HG03196 (cell line): ENCODE results near the gene DRD1.
"Not testable (repeated sequence)": the region's sequence is repeated elsewhere in the genome, so short reads cannot be mapped to it uniquely, and the experiment has no call there.

ENCODE experiments used
- ATAC-seq: cut with Tn5 transposase; IDR thresholded peaks from one replicate; pipeline ENCODE4 v1.9.1; 2021; ENCODE audit not compliant: unreplicated experiment

DRD1 gene

DNA sequence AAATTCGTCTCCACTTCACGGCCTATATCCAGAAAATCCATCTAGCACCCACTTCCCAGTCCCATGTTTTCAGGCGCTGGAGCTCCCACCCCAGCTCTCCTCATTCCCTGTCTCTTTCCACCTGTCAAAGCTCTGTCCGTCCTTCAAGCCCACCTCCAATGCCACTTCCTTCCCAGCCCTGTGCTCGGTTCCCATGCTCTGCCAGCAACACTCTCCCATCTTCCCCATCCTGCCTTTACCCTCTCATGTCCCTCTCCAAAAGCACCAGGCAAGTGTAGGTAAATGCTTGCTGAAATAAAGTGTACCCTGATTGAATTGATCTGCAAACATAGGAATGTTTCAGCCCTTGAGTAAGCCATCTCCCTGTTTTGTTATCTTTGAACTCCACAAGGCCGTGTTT, 9.2 kb downstream of the DRD1 start:
- no peak for ATAC-seq

DNA sequence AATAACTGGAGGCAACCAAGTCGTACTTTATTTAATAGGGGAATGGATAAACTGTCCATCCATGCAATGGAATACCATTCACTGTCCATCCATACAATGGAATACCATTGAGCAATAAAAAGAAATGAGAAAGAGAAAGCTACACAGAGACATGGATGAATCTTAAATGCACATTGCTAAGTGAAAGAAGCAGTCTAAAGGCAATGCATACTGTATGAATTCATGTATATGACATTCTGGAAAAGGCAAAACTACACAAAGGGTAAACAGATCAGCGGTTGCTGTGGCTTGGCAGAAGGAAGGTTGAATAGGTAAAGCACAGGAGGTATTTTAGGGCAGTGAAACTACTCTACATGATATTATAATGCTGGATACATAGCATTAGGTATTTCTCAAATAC, 16.2 kb downstream of the DRD1 start:
- no peak for ATAC-seq

DNA sequence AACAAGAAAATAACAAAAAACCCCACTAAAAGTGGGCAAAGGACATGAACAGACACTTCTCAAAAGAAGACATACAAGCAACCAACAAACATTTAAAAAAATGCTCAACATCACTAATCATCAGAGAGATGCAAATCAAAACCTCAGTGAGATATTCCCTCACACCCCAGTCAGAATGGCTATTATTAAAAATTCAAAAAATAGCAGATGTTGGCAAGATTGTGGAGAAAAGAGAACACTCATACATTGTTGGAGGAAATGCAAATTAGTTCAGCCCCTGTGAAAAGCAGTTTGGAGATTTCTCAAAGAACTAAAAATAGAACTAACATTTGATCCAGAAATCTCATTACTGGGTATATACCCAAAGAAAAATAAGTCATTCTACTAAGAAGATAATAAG, 19.4 kb downstream of the DRD1 start:
- ATAC-seq, result not testable (repeated sequence)

DNA sequence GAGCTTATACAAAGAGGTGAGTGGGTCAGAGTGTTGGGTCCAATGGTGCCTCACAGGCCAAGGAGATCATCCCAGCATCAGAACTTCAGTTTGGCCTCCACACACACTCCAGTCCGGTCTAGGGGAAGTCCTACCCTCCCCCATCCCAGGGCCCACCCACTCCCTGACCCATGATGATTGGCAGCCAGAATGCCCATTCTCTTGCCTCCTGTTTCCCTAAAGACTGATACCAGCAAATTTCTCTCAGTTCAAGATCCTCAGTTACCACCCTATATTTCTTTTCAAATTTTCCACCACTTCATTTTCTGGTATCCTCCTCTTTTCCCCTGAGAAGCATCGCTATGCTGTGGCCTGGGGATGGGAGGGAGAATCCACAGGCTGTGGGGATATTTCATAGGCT, 21.9 kb downstream of the DRD1 start:
- no peak for ATAC-seq

DNA sequence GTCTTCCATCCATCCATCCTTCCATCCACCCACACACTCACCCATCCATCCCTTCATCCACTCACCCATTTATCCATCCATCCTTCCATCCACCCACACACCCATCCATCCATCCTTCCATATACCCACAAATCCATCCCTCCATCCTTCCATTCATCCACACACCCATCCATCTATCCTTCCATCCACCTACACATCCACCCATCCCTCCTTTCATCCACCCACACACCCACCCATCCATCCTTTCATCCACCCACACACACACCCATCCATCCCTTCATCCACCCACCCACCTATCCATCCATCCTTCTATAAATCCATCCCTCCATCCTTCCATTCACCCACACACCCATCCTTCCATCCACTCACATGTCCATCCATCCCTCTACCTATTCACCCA, 23.6 kb downstream of the DRD1 start:
- no peak for ATAC-seq

DNA sequence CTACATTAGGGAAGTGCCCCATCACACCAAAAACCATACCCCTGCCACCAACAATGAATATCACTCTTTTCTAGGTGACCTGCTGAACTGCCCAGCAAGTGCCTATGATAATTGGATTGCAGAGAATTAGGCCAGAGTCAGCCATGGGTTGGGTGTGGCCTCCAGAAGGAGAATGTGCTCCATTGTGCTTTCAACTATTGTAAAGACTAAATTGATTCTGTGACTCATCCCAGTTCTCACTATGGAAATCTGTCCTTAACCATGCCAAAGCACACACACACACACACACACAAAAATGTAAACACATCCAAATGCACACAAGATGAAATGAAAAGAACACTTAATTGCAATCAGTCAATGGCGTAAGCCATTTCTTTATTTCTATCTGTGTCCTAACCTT, 25.7 kb downstream of the DRD1 start:
- ATAC-seq, result no peak

DNA sequence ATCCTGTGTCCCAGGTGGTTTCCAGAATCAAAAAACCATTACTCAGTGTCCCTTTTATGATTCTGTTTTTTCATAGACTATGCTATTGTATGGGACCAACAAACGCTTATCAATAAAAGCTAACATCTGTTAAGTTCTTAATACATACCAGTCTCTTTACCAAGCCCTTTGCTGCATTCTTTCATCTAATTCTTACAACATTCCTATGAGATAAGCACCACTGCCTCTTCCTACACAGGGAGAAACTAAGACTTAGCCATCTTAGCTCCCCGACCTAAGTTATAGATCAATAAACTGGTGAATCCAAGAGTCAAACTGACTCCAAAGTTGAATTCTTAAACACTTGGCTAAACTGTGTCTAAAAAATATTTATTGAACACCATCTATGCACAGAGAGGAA, 26.6 kb downstream of the DRD1 start:
- ATAC-seq, result no peak

DNA sequence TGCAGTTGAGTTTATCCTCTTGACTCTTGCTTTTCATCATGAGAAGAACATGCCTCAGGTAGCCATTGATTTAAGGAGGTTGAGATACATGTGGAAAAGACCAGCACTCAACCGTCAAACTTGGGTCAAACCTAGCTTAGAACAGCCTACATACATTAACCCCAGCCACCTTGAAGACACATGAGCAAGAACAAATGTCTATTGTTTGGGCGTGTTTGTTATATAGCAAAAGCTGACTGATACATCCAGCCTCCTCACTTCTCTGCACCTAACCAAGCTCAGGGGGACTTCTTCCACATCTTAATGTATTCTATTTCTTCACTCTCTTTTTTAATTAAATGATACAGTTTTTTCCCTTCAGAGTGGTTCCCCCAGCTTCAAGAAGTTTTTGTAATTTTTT, 28.7 kb downstream of the DRD1 start:
- ATAC-seq, result no peak

DNA sequence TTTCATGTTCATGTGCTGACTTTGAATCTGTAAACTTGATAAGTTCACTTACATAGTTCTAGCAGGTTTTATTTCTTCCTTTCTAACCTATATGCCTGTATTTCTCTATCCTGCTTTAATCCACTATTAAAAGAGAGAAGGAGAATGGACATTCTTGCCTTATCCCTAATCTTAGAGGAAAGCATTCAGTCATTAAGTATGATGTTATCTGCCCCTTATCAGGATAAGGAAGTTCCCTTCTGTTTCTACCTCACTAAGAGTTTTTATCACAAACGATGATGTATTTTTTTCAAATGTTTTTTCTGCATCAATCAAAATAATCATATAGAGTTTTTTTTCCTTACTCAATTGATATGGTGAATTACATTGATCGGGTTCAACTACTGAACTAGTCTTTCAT, 33.1 kb downstream of the DRD1 start:
- no peak for ATAC-seq

DNA sequence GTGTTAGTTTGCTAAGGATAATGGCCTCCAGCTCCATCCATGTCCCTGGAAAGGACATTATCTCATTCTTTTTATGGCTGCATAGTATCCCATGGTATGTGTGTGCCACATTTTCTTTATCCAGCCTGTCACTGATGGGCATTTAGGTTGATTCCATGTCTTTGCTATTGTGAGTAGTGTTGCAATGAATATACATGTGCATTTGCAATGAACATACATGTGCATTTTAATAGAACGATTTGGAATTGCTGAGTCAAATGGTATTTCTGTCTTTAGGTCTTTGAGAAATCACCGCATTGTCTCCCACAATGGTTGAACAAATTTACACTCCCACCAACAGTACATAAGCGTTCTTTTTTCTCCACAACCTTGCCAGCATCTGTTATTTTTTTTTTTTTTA, 37.7 kb downstream of the DRD1 start:
- ATAC-seq, result no peak

DNA sequence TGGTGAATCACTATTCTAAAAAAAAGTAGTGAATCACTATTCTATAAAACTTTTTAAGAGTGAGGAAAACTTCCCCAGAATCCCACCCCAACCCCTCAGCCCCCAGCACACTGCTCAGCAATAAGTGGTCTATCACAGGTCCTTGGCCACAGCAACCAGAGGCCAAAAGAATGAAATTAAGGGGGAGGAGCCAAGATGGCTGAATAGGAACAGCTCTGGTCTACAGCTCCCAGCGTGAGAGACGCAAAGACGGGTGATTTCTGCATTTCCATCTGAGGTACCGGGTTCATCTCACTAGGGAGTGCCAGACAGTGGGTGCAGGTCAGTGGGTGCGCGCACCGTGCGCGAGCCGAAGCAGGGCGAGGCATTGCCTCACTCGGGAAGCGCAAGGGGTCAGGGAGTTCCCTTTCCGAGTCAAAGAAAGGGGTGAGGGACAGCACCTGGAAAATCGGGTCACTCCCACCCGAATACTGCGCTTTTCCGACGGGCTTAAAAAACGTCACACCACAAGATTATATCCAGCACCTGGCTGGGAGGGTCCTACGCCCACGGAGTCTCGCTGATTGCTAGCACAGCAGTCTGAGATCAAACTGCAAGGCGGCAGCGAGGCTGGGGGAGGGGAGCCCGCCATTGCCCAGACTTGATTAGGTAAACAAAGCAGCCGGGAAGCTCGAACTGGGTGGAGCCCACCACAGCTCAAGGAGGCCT, 46.2 kb downstream of the DRD1 start:
- ATAC-seq, result not testable (repeated sequence)

DNA sequence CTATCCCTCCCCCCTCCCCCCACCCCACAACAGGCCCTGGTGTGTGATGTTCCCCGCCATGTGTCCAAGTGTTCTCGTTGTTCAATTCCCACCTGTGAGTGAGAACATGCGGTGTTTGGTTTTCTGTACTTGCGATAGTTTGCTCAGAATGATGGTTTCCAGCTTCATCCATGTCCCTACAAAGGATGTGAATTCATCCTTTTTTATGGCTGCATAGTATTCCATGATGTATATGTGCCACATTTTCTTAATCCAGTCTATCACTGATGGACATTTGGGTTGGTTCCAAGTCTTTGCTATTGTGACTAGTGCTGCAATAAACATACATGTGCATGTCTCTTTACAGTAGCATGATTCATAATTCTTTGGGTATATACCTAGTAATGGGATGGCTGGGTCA, 48.6 kb downstream of the DRD1 start:
- ATAC-seq, result not testable (repeated sequence)

DNA sequence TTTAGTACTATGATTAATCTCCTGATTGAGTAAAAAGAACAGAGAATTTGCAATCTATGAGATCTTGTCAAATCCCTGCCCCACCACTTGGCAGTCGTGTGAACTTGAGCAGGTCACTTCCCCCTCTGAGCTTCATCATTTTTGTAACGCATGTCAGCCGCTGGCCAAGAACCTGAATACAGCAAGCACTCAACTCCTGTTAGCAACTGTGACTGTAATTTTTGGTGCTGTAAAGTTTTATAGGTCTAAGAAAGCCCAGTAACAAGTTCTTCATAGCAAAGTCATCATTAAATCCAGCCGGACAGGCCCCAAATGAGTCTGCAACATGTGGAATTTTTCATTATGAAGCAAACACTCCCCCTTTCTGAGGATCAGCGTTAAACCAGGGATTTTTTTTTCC, 49.4 kb downstream of the DRD1 start:
- no peak for ATAC-seq

DNA sequence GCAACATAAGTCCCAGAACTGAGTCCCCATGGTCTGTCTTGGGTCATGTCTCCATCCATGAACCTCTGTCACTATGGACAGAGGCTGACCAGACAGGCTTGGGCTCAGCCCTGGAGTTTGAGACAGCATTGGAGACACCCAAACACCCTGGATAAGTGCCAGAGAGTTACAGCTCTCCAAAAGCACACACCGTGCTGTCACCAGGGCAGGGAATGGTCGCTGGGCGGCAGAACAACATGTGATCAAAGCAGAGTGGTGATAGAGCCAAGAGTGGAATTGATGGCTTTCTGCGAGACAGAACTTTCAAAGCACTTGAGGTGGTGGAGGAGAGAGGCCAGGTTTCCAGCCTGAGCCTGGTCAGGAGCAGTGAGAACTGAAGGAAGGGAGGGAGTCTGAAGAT, 50.1 kb downstream of the DRD1 start:
- no peak for ATAC-seq

DNA sequence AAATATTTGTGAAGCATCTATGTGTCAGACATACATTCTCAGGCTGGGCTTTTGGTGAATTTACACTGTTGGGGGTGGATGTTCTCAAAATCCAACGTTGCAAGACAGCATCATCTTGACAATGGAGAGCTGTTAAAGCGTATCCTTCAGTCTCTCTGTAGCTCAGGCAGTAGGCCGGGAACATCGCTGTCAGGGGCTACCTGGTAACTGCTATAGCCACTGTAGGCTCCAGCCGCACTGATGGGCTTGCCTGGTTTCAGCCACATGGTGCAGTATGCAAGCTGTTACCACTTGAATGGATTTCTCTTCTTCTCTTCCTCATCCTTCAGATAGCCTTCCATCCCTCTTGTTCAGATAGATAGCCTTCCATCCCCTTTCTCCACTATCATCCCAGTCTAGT, 51.7 kb downstream of the DRD1 start:
- ATAC-seq, result no peak

DNA sequence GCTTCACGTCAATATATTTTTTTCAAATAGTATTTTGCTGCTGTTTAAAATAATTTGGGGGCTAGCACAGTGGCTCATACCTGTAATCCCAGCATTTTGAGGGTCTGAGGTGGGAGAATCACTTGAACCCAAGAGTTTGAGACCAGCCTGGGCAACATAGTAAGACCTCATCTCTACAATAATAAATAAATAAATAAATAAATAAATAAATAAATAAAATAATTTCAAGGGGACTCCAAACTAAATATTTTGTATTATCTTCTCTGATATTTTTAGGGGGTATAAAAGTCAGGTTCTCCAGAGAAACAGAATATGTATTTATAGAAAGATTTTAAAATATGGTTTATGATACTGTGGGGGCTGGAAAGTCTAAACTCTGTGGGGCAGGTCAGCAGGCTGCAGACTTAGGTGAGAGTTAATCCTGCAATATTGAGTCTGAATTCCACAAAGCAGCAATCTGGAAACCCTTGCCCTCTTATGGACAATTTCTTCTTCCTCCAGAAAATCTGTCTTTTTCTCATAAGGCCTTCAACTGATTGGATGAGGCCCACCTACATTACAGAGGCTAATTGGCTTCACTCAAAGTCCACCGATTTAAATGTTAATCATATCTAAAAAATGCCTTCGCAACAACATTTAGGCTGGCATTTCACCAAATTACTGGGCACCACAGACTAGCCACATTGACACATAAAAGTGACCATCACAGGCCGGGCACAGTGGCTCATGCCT, 53.5 kb downstream of the DRD1 start:
- no peak for ATAC-seq
